GM18502 (cell line): ENCODE results near the gene BUB1.
A peak's percentile ranks its signal among the peaks of the same experiment; 100 is the strongest.
"Not testable (repeated sequence)": the region's sequence is repeated elsewhere in the genome, so short reads cannot be mapped to it uniquely, and the experiment has no call there.

Experiments used
- ATAC-seq: cut with Tn5 transposase; IDR thresholded peaks from one replicate; pipeline ENCODE4 v1.9.1; 2021; ENCODE audit warnings: mild to moderate bottlenecking; ENCODE audit not compliant: unreplicated experiment, poor library complexity

Gene BUB1

GRCh38 chr2:110677530-110678456, at the start of gene BUB1:
BUB1 (minus strand) TSS chr2:110678063; CDS start chr2:110677995, 68 bp downstream.
- peak; percentile 79 for ATAC-seq

GRCh38 chr2:110726285-110726684, 48.4 kb upstream of the BUB1 start:
- ATAC-seq = no peak

GRCh38 chr2:110725859-110726258, 48.0 kb upstream of the BUB1 start:
- no peak for ATAC-seq

- ATAC-seq = no peak
Observed at GRCh38 chr2:110725370-110725769, 47.5 kb upstream of the BUB1 start.

GRCh38 chr2:110724820-110725219, 47.0 kb upstream of the BUB1 start:
- no peak for ATAC-seq

GRCh38 chr2:110720547-110720946, 42.7 kb upstream of the BUB1 start:
- ATAC-seq = no peak

- no peak for ATAC-seq
Observed at GRCh38 chr2:110718990-110719389, 41.1 kb upstream of the BUB1 start.

GRCh38 chr2:110718382-110718781, 40.5 kb upstream of the BUB1 start:
- ATAC-seq = no peak

- ATAC-seq = no peak
Observed at GRCh38 chr2:110717734-110718133, 39.9 kb upstream of the BUB1 start.

- no peak for ATAC-seq
Observed at GRCh38 chr2:110716959-110717645, 39.2 kb upstream of the BUB1 start.

GRCh38 chr2:110714452-110715224, 36.8 kb upstream of the BUB1 start:
- ATAC-seq = no peak

GRCh38 chr2:110713513-110714362, 35.9 kb upstream of the BUB1 start:
- ATAC-seq = peak; percentile 70

GRCh38 chr2:110712737-110713136, 34.9 kb upstream of the BUB1 start:
- ATAC-seq = no peak

GRCh38 chr2:110708455-110708854, 30.6 kb upstream of the BUB1 start:
- ATAC-seq = no peak

- no peak for ATAC-seq
Observed at GRCh38 chr2:110707386-110707965, 29.6 kb upstream of the BUB1 start.

GRCh38 chr2:110702514-110703380, 24.9 kb upstream of the BUB1 start:
- no peak for ATAC-seq

- not testable (repeated sequence) for ATAC-seq
Observed at GRCh38 chr2:110698253-110698652, 20.4 kb upstream of the BUB1 start.

- ATAC-seq = not testable (repeated sequence)
Observed at GRCh38 chr2:110695146-110695898, 17.5 kb upstream of the BUB1 start.
